Measurements from ENCODE around the gene CMBL. TPM values are rescaled to one million over a fixed set of nuclear protein-coding genes. Genes with fewer than 3 reads are reported as not detected.

The CMBL gene
- total and polyA plus RNA-seq, 2 of the 13 experiments (the other 11 are each of a cell fraction or from before 2014, with no cell fraction given) = 11.5 to 17.0 TPM

GRCh38 chr5:10323588-10324488, 16.1 kb upstream of the CMBL start:
- peak; percentile 90 for TF ChIP-seq MAFF (IDR thresholded peaks at IDR 0.05; ENCODE audit: low read depth, low read length)
- no peak for TF ChIP-seq SOX6 (IDR thresholded peaks at IDR 0.05)
- peak; percentile 28; the same call in 1 of the 2 replicates for TF ChIP-seq SOX6 (CRISPR knock-in tag; IDR thresholded peaks at IDR 0.05)
- TF ChIP-seq FOXP1 (IDR thresholded peaks at IDR 0.05) = no peak
- TF ChIP-seq FOXP1 (CRISPR knock-in tag; IDR thresholded peaks at IDR 0.05) = peak; percentile 19; the same call in 1 of the 2 replicates
- no peak for TF ChIP-seq HOXA9 (CRISPR knock-in tag; IDR thresholded peaks at IDR 0.05; ENCODE audit: borderline replicate concordance)
- no peak for TF ChIP-seq SOX13 (IDR thresholded peaks at IDR 0.05)
- TF ChIP-seq SOX13 (CRISPR knock-in tag; conservative IDR thresholded peaks at IDR 0.05 in 1 of 2, IDR thresholded peaks at IDR 0.05 in 1 of 2) = peak in 1 of 2 experiments; percentile 18; a peak in 1 of 4 replicates
- peak; percentile 89 to 92 for TF ChIP-seq MAFK (conservative IDR thresholded peaks at IDR 0.05 in 1 of 2, IDR thresholded peaks at IDR 0.05 in 1 of 2; ENCODE audit: low read length in 2 of 2)
- CTCF ChIA-PET (ENCODE audit: low intra/inter-chr PET ratio, low total read pairs) = no interaction called here
- no peak overlapping the region for H2AFZ ChIP-seq (ENCODE audit: low read length)
- no peak overlapping the region for H3K9ac ChIP-seq (ENCODE audit: insufficient read depth, low read depth, low read length)
- ATAC-seq (peak; percentile 76), DNase-seq (ENCODE audit: low spot score) (peak; percentile 30), FAIRE-seq (peak; percentile 4)
- peaks cover 21% of the 10 kb centered on the region for H3K4me1 ChIP-seq (ENCODE audit: insufficient read depth, low read length)
- POLR2A ChIA-PET = interaction anchor here (1.8 kb wide), 1 partner anchor 29 kb away, joined by 14 read pairs; the partner anchor contains the start of gene MARCHF6
- no peaks in the 10 kb centered on the region for H3K36me3 ChIP-seq (replicated peaks in 1 of 2; ENCODE audit: control insufficient read depth in 1 of 2, insufficient read depth in 2 of 2, low read length in 2 of 2)
- H3K27me3 ChIP-seq (ENCODE audit: control insufficient read depth in 1 of 2, insufficient read depth in 2 of 2, low read length in 2 of 2) = peaks cover 0 to 4% of the 10 kb centered on the region in 2 experiments; a peak in 1 of 5 replicates
- in situ Hi-C loops (cut with HindIII; ENCODE audit: extremely low pct_ligation_motif_present, low pct_unique_long_range_greater_than_20kb) (no loop called here), intact Hi-C loops (cut with micrococcal nuclease; ENCODE audit: unreplicated experiment) (no loop called here)
- no TSS peak for BruUV-seq (replicated peaks)
- H4K20me1 ChIP-seq (ENCODE audit: insufficient read depth, low read length) = no peaks in the 10 kb centered on the region
- no peaks in the 10 kb centered on the region for H3K79me2 ChIP-seq (ENCODE audit: insufficient read depth, low read length)
- peak overlapping the region; percentile 29 for H3K27ac ChIP-seq (ENCODE audit: extremely low read length, insufficient read depth, low read length)
- H3K9me3 ChIP-seq (ENCODE audit: low read length) = no peaks in the 10 kb centered on the region
- H3K4me3 ChIP-seq (replicated peaks in 1 of 3; ENCODE audit: insufficient read depth in 1 of 3, low read depth in 2 of 3, low read length in 3 of 3) = no peak overlapping the region
- WGBS (ENCODE audit: low lambda C conversion rate) = 5% methylated on average over 6 of the region's 6 CpGs
- H3K4me2 ChIP-seq (ENCODE audit: low read depth, low read length) = peak overlapping the region; percentile 28; the same call in 1 of the 2 replicates

All from HepG2 (cell line).